Epithelial cell of esophagus (primary cell): Measurements from ENCODE around the gene RARS1.

ENCODE experiments used
- DNase-seq: peaks from one replicate; pipeline ENCODE4 v3.0.0; 2010; ENCODE audit warnings: low read depth
- H3K4me3 ChIP-seq: 2 replicates; pipeline ENCODE4 v1.5.1; 2011; ENCODE audit warnings: mild to moderate bottlenecking, low read length, control low read depth
- CTCF ChIP-seq: IDR thresholded peaks from 2 replicates; pipeline ENCODE4 v1.5.1; 2011; ENCODE audit warnings: low read depth, mild to moderate bottlenecking, low read length, control low read depth, inconsistent platforms; ENCODE audit not compliant: insufficient read depth; ENCODE audit errors: missing control alignments

The RARS1 gene

GRCh38 chr5:168486136-168486879 is at the start of gene RARS1:
RARS1 (plus strand) TSS chr5:168486471; CDS start chr5:168486499, 28 bp downstream.
- H3K4me3 ChIP-seq = peak within 1 kb of the TSS; percentile 100
- peak; percentile 97 for TF ChIP-seq CTCF
- peak; percentile 95 for DNase-seq

GRCh38 chr5:168438349-168438748 is 47.9 kb upstream of the RARS1 start:
- peak; percentile 18 for DNase-seq
- no peak overlapping the region for H3K4me3 ChIP-seq
- TF ChIP-seq CTCF = no peak

- no peak for DNase-seq
- TF ChIP-seq CTCF = no peak
- H3K4me3 ChIP-seq = no peak overlapping the region
Measured at GRCh38 chr5:168443533-168443932, 42.7 kb upstream of the RARS1 start.

- DNase-seq = no peak
- TF ChIP-seq CTCF = no peak
- no peak overlapping the region for H3K4me3 ChIP-seq
Measured at GRCh38 chr5:168443950-168444700, 42.1 kb upstream of the RARS1 start.

- no peak overlapping the region for H3K4me3 ChIP-seq
- no peak for DNase-seq
- no peak for TF ChIP-seq CTCF
Measured at GRCh38 chr5:168446983-168447619, 39.2 kb upstream of the RARS1 start.

- no peak overlapping the region for H3K4me3 ChIP-seq
- no peak for TF ChIP-seq CTCF
- DNase-seq = no peak
Measured at GRCh38 chr5:168447808-168448207, 38.5 kb upstream of the RARS1 start.

GRCh38 chr5:168449166-168449565 is 37.1 kb upstream of the RARS1 start:
- peak; percentile 82 for DNase-seq
- H3K4me3 ChIP-seq = no peak overlapping the region
- no peak for TF ChIP-seq CTCF
